HepG2 (cell line): ENCODE data around the gene FAM53C. TPM values are rescaled to one million over a fixed set of nuclear protein-coding genes. Genes with fewer than 3 reads are reported as not detected.

ENCODE experiments used
- ARNT2 ChIP-seq: sonication (generic); formaldehyde crosslinking; IDR thresholded peaks from 2 replicates; pipeline ENCODE4 v1.8.0; 2022; ENCODE audit warnings: mild to moderate bottlenecking, low read depth, missing genetic modification reagents, moderate library complexity
- ASH2L ChIP-seq: fragments of 300-600, 200-600 bp; sonication (generic); IDR thresholded peaks from 2 replicates; pipeline ENCODE4 v1.7.0; 2017; ENCODE audit warnings: low read depth, mild to moderate bottlenecking, moderate library complexity, mixed read lengths, low read length; ENCODE audit not compliant: insufficient read length
- CBX5 ChIP-seq: sonication (generic); formaldehyde crosslinking; IDR thresholded peaks from 2 replicates; pipeline ENCODE4 v1.4.0; 2020; ENCODE audit warnings: missing genetic modification reagents, borderline replicate concordance
- CCDC6 ChIP-seq: sonication (generic); formaldehyde crosslinking; IDR thresholded peaks from 2 replicates; pipeline ENCODE4 v1.8.1; 2022; ENCODE audit warnings: mild to moderate bottlenecking, missing genetic modification reagents, moderate library complexity
- ETV6 ChIP-seq: sonication (generic); formaldehyde crosslinking; conservative IDR thresholded peaks from 2 replicates; pipeline ENCODE4 v1.4.0; 2020; ENCODE audit warnings: missing genetic modification reagents
- GMEB2 ChIP-seq: IDR thresholded peaks from 2 replicates; pipeline ENCODE4 v1.6.1; 2016; ENCODE audit warnings: missing biosample characterization, missing genetic modification reagents, low read depth
- KLF9 ChIP-seq: IDR thresholded peaks from 2 replicates; pipeline ENCODE4 v1.6.1; 2016; ENCODE audit warnings: low read depth
- MAF1 ChIP-seq: sonication (generic); formaldehyde crosslinking; IDR thresholded peaks from 2 replicates; pipeline ENCODE4 v1.5.0; 2020; ENCODE audit warnings: missing genetic modification reagents, borderline replicate concordance
- MEIS1 ChIP-seq: sonication (generic); formaldehyde crosslinking; IDR thresholded peaks from 2 replicates; pipeline ENCODE4 v1.9.0; 2021; ENCODE audit warnings: mild to moderate bottlenecking, missing genetic modification reagents, moderate library complexity, borderline replicate concordance
- NAIF1 ChIP-seq: sonication (generic); formaldehyde crosslinking; IDR thresholded peaks from 2 replicates; pipeline ENCODE4 v1.5.0; 2020; ENCODE audit warnings: mild to moderate bottlenecking, missing genetic modification reagents, borderline replicate concordance
- NR2F2 ChIP-seq: IDR thresholded peaks from 2 replicates; pipeline ENCODE4 v1.6.1; 2012; ENCODE audit warnings: low read depth, inconsistent platforms, borderline replicate concordance
- NRL ChIP-seq: sonication (generic); formaldehyde crosslinking; IDR thresholded peaks from 2 replicates; pipeline ENCODE4 v1.5.0; 2020; ENCODE audit warnings: missing genetic modification reagents, mild to moderate bottlenecking, moderate library complexity, borderline replicate concordance
- SRY ChIP-seq: sonication (generic); formaldehyde crosslinking; IDR thresholded peaks from 2 replicates; pipeline ENCODE4 v1.8.0; 2022; ENCODE audit warnings: mild to moderate bottlenecking, missing genetic modification reagents
- SSRP1 ChIP-seq: IDR thresholded peaks from 2 replicates; pipeline ENCODE4 v1.6.1; 2016; ENCODE audit warnings: control low read depth
- U2AF2 ChIP-seq: fragments of 200-400 bp; formaldehyde crosslinking; IDR thresholded peaks from 2 replicates; pipeline ENCODE4 v1.6.1; 2017; ENCODE audit warnings: low read depth, mild to moderate bottlenecking, low read length
- ZNF251 ChIP-seq: sonication (generic); formaldehyde crosslinking; IDR thresholded peaks from 2 replicates; pipeline ENCODE4 v1.9.0; 2021; ENCODE audit warnings: mild to moderate bottlenecking, missing genetic modification reagents
- ZNF451 ChIP-seq: sonication (generic); formaldehyde crosslinking; IDR thresholded peaks from 2 replicates; pipeline ENCODE4 v1.5.0; 2020; ENCODE audit warnings: mild to moderate bottlenecking, missing genetic modification reagents
- ZNF468 ChIP-seq: sonication (generic); formaldehyde crosslinking; IDR thresholded peaks from 2 replicates; pipeline ENCODE4 v1.8.0; 2022; ENCODE audit warnings: mild to moderate bottlenecking, moderate library complexity, missing genetic modification reagents
- ZNF552 ChIP-seq: sonication (generic); formaldehyde crosslinking; IDR thresholded peaks from 2 replicates; pipeline ENCODE4 v1.9.0; 2022; ENCODE audit warnings: missing genetic modification reagents, mild to moderate bottlenecking, borderline replicate concordance
- ZNF710 ChIP-seq: sonication (generic); formaldehyde crosslinking; IDR thresholded peaks from 2 replicates; pipeline ENCODE4 v1.5.0; 2020; ENCODE audit warnings: mild to moderate bottlenecking, missing genetic modification reagents, borderline replicate concordance
- ZNF746 ChIP-seq: sonication (generic); formaldehyde crosslinking; IDR thresholded peaks from 2 replicates; pipeline ENCODE4 v1.8.0; 2022; ENCODE audit warnings: mild to moderate bottlenecking, missing genetic modification reagents
- ZNF749 ChIP-seq: sonication (generic); formaldehyde crosslinking; IDR thresholded peaks from 2 replicates; pipeline ENCODE4 v1.8.0; 2022; ENCODE audit warnings: mild to moderate bottlenecking, missing genetic modification reagents, moderate library complexity, borderline replicate concordance
- ZNF878 ChIP-seq: sonication (generic); formaldehyde crosslinking; IDR thresholded peaks from 2 replicates; pipeline ENCODE4 v1.8.1; 2023; ENCODE audit warnings: mild to moderate bottlenecking, missing genetic modification reagents, moderate library complexity
- ZNF891 ChIP-seq: sonication (generic); formaldehyde crosslinking; IDR thresholded peaks from 2 replicates; pipeline ENCODE4 v1.5.0; 2020; ENCODE audit warnings: mild to moderate bottlenecking, missing genetic modification reagents
- polyA plus RNA-seq, 8 experiments: library from polyadenylated mRNA; depleted of rRNA in 3 of 8; stranded (reverse) in 7 of 8; unstranded in 1 of 8; fragments of >200 nt; fragmentation: Illumina TruSeq in 4 of 8; extraction: Trizol in 4 of 8; gene quantifications; 2 replicates each; pipeline versions ENCODE4 v1.2.1 to v1.2.3, GENCODE V29; 2011 to 2016; ENCODE audit warnings: low read depth in 4 of 8, missing spikeins in 1 of 8, mixed read lengths in 1 of 8; ENCODE audit not compliant: insufficient read depth in 1 of 8
- total RNA-seq, 5 experiments: library from RNA; depleted of rRNA; stranded (reverse); fragments of >200 nt; fragmentation: Illumina TruSeq; extraction: Trizol; gene quantifications; 2 replicates each; pipeline ENCODE4 v1.2.3, GENCODE V29; 2016; ENCODE audit warnings: low read depth in 1 of 5
- TF ChIP-seq, protein P1 (sequence below): sonication (generic); formaldehyde crosslinking; IDR thresholded peaks from 2 replicates; pipeline ENCODE4 v1.5.0; 2020; ENCODE audit warnings: missing genetic modification reagents, mild to moderate bottlenecking, borderline replicate concordance

Gene FAM53C
- total and polyA plus RNA-seq, 2 of the 13 experiments (the other 11 are each of a cell fraction or from before 2014, with no cell fraction given), result 26.9 to 30.1 TPM

GRCh38 chr5:138352071-138352721, 14.1 kb downstream of the FAM53C start, which contains the start of gene KDM3B (continued):
- no peak for TF ChIP-seq CCDC6 (CRISPR knock-in tag)
- TF ChIP-seq ZNF552, result no peak
- TF ChIP-seq SSRP1, result no peak
- TF ChIP-seq ZNF251 (CRISPR knock-in tag), result no peak
- TF ChIP-seq ZNF451 (CRISPR knock-in tag), result no peak; the same call in 1 of the 2 replicates
- no peak for TF ChIP-seq U2AF2
- TF ChIP-seq, protein P1, sequence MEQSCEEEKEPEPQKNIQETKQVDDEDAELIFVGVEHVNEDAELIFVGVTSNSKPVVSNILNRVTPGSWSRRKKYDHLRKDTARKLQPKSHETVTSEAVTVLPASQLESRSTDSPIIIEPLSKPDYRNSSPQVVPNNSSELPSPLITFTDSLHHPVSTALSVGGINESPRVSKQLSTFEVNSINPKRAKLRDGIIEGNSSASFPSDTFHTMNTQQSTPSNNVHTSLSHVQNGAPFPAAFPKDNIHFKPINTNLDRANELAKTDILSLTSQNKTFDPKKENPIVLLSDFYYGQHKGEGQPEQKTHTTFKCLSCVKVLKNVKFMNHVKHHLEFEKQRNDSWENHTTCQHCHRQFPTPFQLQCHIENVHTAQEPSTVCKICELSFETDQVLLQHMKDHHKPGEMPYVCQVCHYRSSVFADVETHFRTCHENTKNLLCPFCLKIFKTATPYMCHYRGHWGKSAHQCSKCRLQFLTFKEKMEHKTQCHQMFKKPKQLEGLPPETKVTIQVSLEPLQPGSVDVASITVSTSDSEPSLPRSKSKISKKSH (CRISPR knock-in tag), result no peak
- 0 out of 2 replicates have a peak, but pooled peaks have one; percentile 7 for TF ChIP-seq ZNF749 (CRISPR knock-in tag)
- 0 out of 2 replicates have a peak, but pooled peaks have one; percentile 56 for TF ChIP-seq ARNT2 (CRISPR knock-in tag)
- no peak for TF ChIP-seq ZNF891 (CRISPR knock-in tag)
- TF ChIP-seq ZNF710 (CRISPR knock-in tag), result no peak
- no peak for TF ChIP-seq GMEB2 (CRISPR knock-in tag)
- no peak for TF ChIP-seq MEIS1 (CRISPR knock-in tag)
- TF ChIP-seq ASH2L, result no peak
- TF ChIP-seq ZNF468 (CRISPR knock-in tag), result peak; percentile 88; the same call in 1 of the 2 replicates
- TF ChIP-seq NRL, result no peak
- no peak for TF ChIP-seq MAF1
- TF ChIP-seq NR2F2, result no peak
- TF ChIP-seq ZNF878 (CRISPR knock-in tag), result no peak
- peak; percentile 92; the same call in 1 of the 2 replicates for TF ChIP-seq CBX5 (CRISPR knock-in tag)
- no peak for TF ChIP-seq ZNF746
- 0 out of 2 replicates have a peak, but pooled peaks have one; percentile 9 for TF ChIP-seq KLF9
- no peak for TF ChIP-seq NAIF1
- no peak for TF ChIP-seq SRY (CRISPR knock-in tag)
- TF ChIP-seq ETV6, result peak; percentile 82; the same call in 1 of the 2 replicates
